Sigmoid colon (tissue), 7 donors: ENCODE results near the gene CAPN8. TPM values are rescaled to one million over a fixed set of nuclear protein-coding genes. Genes with fewer than 3 reads are reported as not detected.

Source experiments
- DNase-seq: peaks from one replicate; pipeline ENCODE4 v3.0.0-alpha.2; 2019
- H3K27ac ChIP-seq, 4 donors: fragments of 200-600 bp; sonication (generic); one replicate each; pipeline ENCODE4 v1.5.1; 2016 to 2019; ENCODE audit warnings: mild to moderate bottlenecking in 1 of 4
- H3K27me3 ChIP-seq, 3 donors: fragments of 200-600 bp; sonication (generic); one replicate each; pipeline ENCODE4 v1.5.1; 2019; ENCODE audit warnings: mild to moderate bottlenecking in 1 of 3
- H3K36me3 ChIP-seq, 4 donors: fragments of 200-600 bp; sonication (generic); one replicate each; pipeline ENCODE4 v1.5.1; 2016 to 2019
- H3K4me1 ChIP-seq, 4 donors: fragments of 200-600 bp; sonication (generic); one replicate each; pipeline ENCODE4 v1.5.1; 2017 to 2019
- H3K4me3 ChIP-seq, 4 donors: fragments of 200-600 bp; sonication (generic); one replicate each; pipeline ENCODE4 v1.5.1; 2017 to 2019; ENCODE audit warnings: mild to moderate bottlenecking in 2 of 4, moderate library complexity in 1 of 4
- H3K9me3 ChIP-seq, 4 donors: fragments of 200-600 bp in 3 of 4; sonication (generic) in 3 of 4; one replicate each; pipeline versions ENCODE4 v1.5.1 to v1.6.1; 2013 to 2019
- EP300 ChIP-seq, 4 donors: sonication (generic); formaldehyde crosslinking; IDR thresholded peaks; one replicate each; pipeline ENCODE4 v1.6.1; 2017; ENCODE audit warnings: antibody characterized with exemption in 4 of 4
- POLR2A ChIP-seq, 2 donors: fragments of 450-650 bp; IDR thresholded peaks; one replicate each; pipeline ENCODE4 v1.6.1; 2016; ENCODE audit warnings: antibody characterized with exemption in 2 of 2, mild to moderate bottlenecking in 2 of 2, moderate library complexity in 2 of 2
- POLR2AphosphoS5 ChIP-seq, 4 donors: sonication (generic); formaldehyde crosslinking; IDR thresholded peaks; one replicate each; pipeline ENCODE4 v1.6.1; 2017; ENCODE audit warnings: antibody characterized with exemption in 4 of 4
- WGBS, 2 donors: extraction: QIAGEN DNeasy Blood & Tissue Kit; methylation state at CpG; one replicate each; pipeline ENCODE4 v1.1.7; 2013; 5-methylcytosine and 5-hydroxymethylcytosine counted together
- intact Hi-C: fragments of 100-400 bp; cut with DNase I; formaldehyde crosslinking; loops from one replicate; pipeline ENCODE4 v1.15.1; 2023
- polyA plus RNA-seq, 3 donors: library from polyadenylated mRNA; stranded (reverse); fragments of 200-250 nt; gene quantifications; one replicate each; pipeline ENCODE4 v1.2.3, GENCODE V29; 2013
- total RNA-seq, 4 donors: library from RNA; depleted of rRNA; stranded (reverse); fragments of >200 nt; gene quantifications; one replicate each; pipeline ENCODE4 v1.1.0, GENCODE V29; 2016
- TF ChIP-seq, protein P1 (sequence below), 4 experiments: fragments of 450-650 bp in 3 of 4; fragments of 200-600 bp in 1 of 4; IDR thresholded peaks; one replicate each; pipeline ENCODE4 v1.5.1; 2016 to 2019; ENCODE audit warnings: antibody characterized with exemption in 4 of 4, mild to moderate bottlenecking in 3 of 4, moderate library complexity in 2 of 4
- donor health status: healthy with polysubstance abuse.
- donor health status: Bipolar disorder and iron deficiency.
- donor health status: healthy.

Gene CAPN8
- total and polyA plus RNA-seq, 7 donors, result 1.1 to 67.6 (median 42.7) TPM; not detected in 3

DNA sequence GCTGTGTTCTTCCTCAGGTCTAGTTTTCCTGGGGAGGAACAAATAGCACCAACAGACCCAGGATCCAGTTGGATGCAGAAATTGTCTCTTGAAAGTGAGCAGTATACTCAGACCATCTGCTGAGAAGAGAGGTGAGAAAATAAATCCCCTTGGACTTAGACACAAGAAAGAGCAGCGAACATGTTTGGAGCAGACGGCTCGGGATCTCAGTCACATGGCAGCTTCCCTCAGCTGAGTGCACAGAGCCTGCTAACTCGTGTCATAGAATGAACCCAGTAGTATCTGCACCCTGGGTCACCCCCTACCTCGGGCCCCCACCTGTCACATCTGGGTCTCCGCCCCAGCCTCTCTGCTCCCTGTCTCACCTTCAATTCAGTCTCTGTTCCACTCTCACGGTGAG is 156.7 kb downstream of the CAPN8 start:
- Histone ChIP-seq H3K4me3 (no peak overlapping the region), H3K27ac (no peak overlapping the region), H3K4me1 (no peaks in the 10 kb centered on the region), H3K36me3 (no peaks in the 10 kb centered on the region), H3K9me3 (no peaks in the 10 kb centered on the region), H3K27me3 (no peaks in the 10 kb centered on the region)
- 79 to 83% methylated on average over 7 of the region's 7 CpGs for WGBS, 2 donors
- TF ChIP-seq, protein P1, sequence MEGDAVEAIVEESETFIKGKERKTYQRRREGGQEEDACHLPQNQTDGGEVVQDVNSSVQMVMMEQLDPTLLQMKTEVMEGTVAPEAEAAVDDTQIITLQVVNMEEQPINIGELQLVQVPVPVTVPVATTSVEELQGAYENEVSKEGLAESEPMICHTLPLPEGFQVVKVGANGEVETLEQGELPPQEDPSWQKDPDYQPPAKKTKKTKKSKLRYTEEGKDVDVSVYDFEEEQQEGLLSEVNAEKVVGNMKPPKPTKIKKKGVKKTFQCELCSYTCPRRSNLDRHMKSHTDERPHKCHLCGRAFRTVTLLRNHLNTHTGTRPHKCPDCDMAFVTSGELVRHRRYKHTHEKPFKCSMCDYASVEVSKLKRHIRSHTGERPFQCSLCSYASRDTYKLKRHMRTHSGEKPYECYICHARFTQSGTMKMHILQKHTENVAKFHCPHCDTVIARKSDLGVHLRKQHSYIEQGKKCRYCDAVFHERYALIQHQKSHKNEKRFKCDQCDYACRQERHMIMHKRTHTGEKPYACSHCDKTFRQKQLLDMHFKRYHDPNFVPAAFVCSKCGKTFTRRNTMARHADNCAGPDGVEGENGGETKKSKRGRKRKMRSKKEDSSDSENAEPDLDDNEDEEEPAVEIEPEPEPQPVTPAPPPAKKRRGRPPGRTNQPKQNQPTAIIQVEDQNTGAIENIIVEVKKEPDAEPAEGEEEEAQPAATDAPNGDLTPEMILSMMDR (IDR thresholded peaks at IDR 0.05), result no peak
- TF ChIP-seq POLR2AphosphoS5 (IDR thresholded peaks at IDR 0.05) (no peak), POLR2A (IDR thresholded peaks at IDR 0.05) (no peak), EP300 (IDR thresholded peaks at IDR 0.05) (no peak)
- intact Hi-C loops, result no loop called here
- no peak for DNase-seq

DNA sequence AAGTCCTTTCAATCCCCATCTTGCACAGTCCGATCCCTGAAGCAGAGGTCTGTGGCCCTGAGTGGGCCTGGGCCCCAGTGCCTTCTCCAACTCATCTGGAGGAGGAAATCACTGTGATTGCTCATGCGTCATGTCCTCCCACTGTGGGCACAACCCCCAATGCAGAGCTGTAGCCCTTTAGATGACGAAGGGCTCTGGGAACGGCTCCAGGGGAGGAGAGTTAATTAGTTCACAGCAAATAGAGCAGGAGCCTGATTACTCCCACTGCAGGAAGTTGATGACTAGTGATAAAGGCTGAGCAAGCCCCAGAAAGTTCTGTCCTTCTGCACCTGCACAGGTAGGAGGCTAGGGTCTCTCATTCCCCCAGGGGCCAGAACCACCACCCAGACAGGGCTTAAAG is 160.8 kb downstream of the CAPN8 start:
- H3K27ac ChIP-seq, result no peak overlapping the region
- peaks cover 0 to 7% (median 4%) of the 10 kb centered on the region in 4 donors for H3K4me1 ChIP-seq
- no peak for DNase-seq
- TF ChIP-seq POLR2A (IDR thresholded peaks at IDR 0.05) (no peak), POLR2AphosphoS5 (IDR thresholded peaks at IDR 0.05) (no peak), EP300 (IDR thresholded peaks at IDR 0.05) (no peak)
- TF ChIP-seq, protein P1 (IDR thresholded peaks at IDR 0.05), result no peak
- no peaks in the 10 kb centered on the region for H3K9me3 ChIP-seq
- H3K27me3 ChIP-seq, result no peaks in the 10 kb centered on the region
- intact Hi-C loops, result no loop called here
- no peak overlapping the region for H3K4me3 ChIP-seq
- WGBS, 2 donors, result 31 to 68% methylated on average over 4 of the region's 4 CpGs
- no peaks in the 10 kb centered on the region for H3K36me3 ChIP-seq

DNA sequence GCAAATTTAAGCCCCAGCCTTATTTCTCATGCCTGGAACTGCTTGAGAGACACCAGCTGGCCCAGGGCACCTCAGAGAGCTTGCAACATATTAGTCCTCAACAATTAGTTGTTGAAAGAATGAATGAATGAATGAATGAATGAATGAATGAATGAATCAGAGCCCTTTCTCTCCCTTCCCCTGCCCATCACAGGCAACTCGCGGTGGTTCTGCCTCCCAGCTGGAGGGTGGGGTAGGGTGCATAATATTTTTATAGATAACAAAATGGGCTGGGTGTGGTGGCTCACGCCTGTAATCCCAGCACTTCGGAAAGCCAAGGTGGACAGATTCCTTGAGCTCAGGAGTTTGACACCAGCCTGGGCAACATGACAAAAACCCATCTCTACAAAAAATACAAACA is 162.2 kb downstream of the CAPN8 start:
- Histone ChIP-seq H3K36me3 (no peaks in the 10 kb centered on the region), H3K27me3 (no peaks in the 10 kb centered on the region), H3K9me3 (no peaks in the 10 kb centered on the region), H3K4me1 (peaks cover 0 to 7% (median 4%) of the 10 kb centered on the region in 4 donors), H3K27ac (no peak overlapping the region), H3K4me3 (no peak overlapping the region)
- no peak for TF ChIP-seq POLR2AphosphoS5 (IDR thresholded peaks at IDR 0.05)
- no peak for DNase-seq
- intact Hi-C loops, result no loop called here
- 18 to 73% methylated on average over 4 of the region's 4 CpGs for WGBS, 2 donors

DNA sequence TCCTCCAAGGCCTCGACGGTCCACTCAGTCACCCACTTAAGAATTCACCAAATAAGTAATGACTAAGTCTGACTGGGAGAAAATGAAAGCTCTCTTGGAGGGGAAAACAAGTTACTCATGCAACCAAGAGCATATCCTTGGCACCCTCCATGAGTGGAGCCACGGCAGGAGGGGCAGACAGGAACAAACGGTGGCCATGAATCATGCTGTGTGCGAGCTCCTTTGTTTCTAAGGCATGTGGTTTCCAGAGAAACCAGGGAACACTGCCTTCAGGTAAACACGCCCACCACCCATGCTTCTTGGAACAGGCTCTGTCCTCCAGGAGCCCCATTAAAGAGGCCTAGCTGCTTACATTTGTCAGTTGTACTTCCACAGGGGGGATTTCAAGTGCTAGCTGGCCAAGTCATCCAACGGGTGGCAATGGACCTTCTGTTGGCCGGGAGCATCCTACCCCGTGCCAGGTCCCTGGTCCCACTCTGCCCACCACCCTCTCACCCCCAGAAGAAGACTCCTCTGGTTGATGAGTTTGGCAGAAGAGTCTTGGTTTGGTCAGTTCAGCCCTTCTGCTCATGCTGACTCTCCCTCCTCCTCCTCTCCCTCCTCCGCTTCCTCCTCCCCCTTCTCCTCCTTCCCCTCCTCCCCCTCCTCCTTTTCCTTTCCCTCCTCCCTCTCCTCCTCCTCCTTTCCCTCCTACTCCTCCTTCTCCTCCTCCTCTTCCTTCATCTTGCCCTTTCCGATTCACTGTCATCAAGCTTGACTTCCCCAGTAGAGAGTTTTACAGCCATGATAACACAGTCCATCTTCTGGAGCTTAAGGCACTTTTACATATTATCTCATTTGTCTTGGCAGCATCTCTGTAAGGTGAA is 164.7 kb downstream of the CAPN8 start:
- H3K27ac ChIP-seq, result no peak overlapping the region
- no peak for DNase-seq
- WGBS, 2 donors, result 73 to 75% methylated on average over 11 of the region's 11 CpGs

DNA sequence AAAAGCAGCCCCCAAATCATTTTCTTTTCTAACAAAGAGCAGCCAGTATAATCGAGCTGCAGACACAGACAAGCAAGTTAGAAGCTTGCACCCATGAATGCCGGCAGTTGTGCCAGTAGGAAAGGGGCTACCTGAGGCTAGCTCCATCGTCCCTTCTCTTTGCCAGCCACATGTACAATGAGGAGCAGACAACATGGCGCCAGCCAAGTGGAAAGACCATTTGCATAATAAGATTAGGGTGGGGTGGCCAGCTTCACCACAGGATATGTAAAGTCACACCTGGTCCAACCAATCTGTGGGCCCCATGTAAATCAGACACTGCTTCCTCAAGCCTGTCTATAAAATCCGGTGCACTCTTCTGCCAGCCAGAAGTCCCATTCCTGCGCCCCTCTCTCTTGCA is 168.6 kb downstream of the CAPN8 start:
- Histone ChIP-seq H3K4me3 (no peak overlapping the region), H3K36me3 (no peaks in the 10 kb centered on the region), H3K27ac (no peak overlapping the region), H3K9me3 (no peaks in the 10 kb centered on the region), H3K27me3 (no peaks in the 10 kb centered on the region), H3K4me1 (peaks cover 0 to 7% (median 4%) of the 10 kb centered on the region in 4 donors)
- TF ChIP-seq EP300 (IDR thresholded peaks at IDR 0.05) (no peak), POLR2A (IDR thresholded peaks at IDR 0.05) (no peak), POLR2AphosphoS5 (IDR thresholded peaks at IDR 0.05) (no peak)
- TF ChIP-seq, protein P1 (IDR thresholded peaks at IDR 0.05), result no peak
- intact Hi-C loops, result no loop called here
- 89 to 92% methylated on average over 6 of the region's 6 CpGs for WGBS, 2 donors
- no peak for DNase-seq

More for the DNA sequence above, 164.7 kb downstream of the CAPN8 start:
- intact Hi-C loops, result no loop called here
- no peak for TF ChIP-seq EP300 (IDR thresholded peaks at IDR 0.05)
- no peak for TF ChIP-seq POLR2A (IDR thresholded peaks at IDR 0.05)
- TF ChIP-seq, protein P1 (IDR thresholded peaks at IDR 0.05), result no peak
- no peak for TF ChIP-seq POLR2AphosphoS5 (IDR thresholded peaks at IDR 0.05)
- no peak overlapping the region for H3K4me3 ChIP-seq
- H3K9me3 ChIP-seq, result no peaks in the 10 kb centered on the region
- H3K36me3 ChIP-seq, result no peaks in the 10 kb centered on the region
- no peaks in the 10 kb centered on the region for H3K27me3 ChIP-seq
- H3K4me1 ChIP-seq, result peaks cover 0 to 7% (median 4%) of the 10 kb centered on the region in 4 donors
